GM21619 (cell line): ENCODE measurements around the gene PDZD11.
"Not testable (repeated sequence)": the region's sequence is repeated elsewhere in the genome, so short reads cannot be mapped to it uniquely, and the experiment has no call there.

Experiments
- ATAC-seq: cut with Tn5 transposase; IDR thresholded peaks from one replicate; pipeline ENCODE4 v1.9.1; 2021; ENCODE audit not compliant: unreplicated experiment

The PDZD11 gene

GRCh38 chrX:70257423-70258288 is 32.1 kb downstream of the PDZD11 start:
- no peak for ATAC-seq

GRCh38 chrX:70255452-70255851 is 34.3 kb downstream of the PDZD11 start:
- ATAC-seq, result no peak

- no peak for ATAC-seq
These were observed 34.8 kb downstream of the PDZD11 start for GRCh38 chrX:70254909-70255308.

GRCh38 chrX:70254063-70254400 is 35.7 kb downstream of the PDZD11 start:
- ATAC-seq, result no peak

GRCh38 chrX:70253377-70254062 is 36.2 kb downstream of the PDZD11 start:
- no peak for ATAC-seq

- no peak for ATAC-seq
These were observed 37.2 kb downstream of the PDZD11 start for GRCh38 chrX:70252491-70252890.

GRCh38 chrX:70247252-70247651 is 42.5 kb downstream of the PDZD11 start:
- ATAC-seq, result no peak

- no peak for ATAC-seq
These were observed 44.8 kb downstream of the PDZD11 start for GRCh38 chrX:70244881-70245280.

- not testable (repeated sequence) for ATAC-seq
These were observed 46.1 kb downstream of the PDZD11 start for GRCh38 chrX:70243601-70244000.

GRCh38 chrX:70241501-70241900 is 48.2 kb downstream of the PDZD11 start:
- ATAC-seq, result no peak

- no peak for ATAC-seq
These were observed 49.0 kb downstream of the PDZD11 start for GRCh38 chrX:70240751-70241150.
